ENCODE data around the gene STK26. TPM values are rescaled to one million over a fixed set of nuclear protein-coding genes. Genes with fewer than 3 reads are reported as not detected.
A peak's percentile ranks its signal among the peaks of the same experiment; 100 is the strongest.

The STK26 gene
- polyA plus RNA-seq, 3 donors, result 11.7 to 25.1 (median 22.2) TPM

- Mint-ChIP-seq H3K36me3 (no peaks in the 10 kb centered on the region), H3K27me3 (ENCODE audit: low read depth in 3 of 3) (peaks cover 0 to 21% (median 0%) of the 10 kb centered on the region in 3 donors), H3K4me1 (peaks cover 27% of the 10 kb centered on the region), H3K9me3 (no peaks in the 10 kb centered on the region), H3K27ac (peak overlapping the region in 3 of 7 donors; percentile 15 to 65 (median 30)), H3K4me3 (no peak overlapping the region)
- peaks cover 96% of the 10 kb centered on the region for H3K79me2 ChIP-seq (ENCODE audit: insufficient read depth, low read length)
- H3K36me3 ChIP-seq (replicated peaks in 1 of 2; ENCODE audit: control insufficient read depth in 1 of 2, insufficient read depth in 2 of 2, low read length in 2 of 2), result no peaks in the 10 kb centered on the region
- no peak overlapping the region for H3K9ac ChIP-seq (ENCODE audit: insufficient read depth, low read length, poor library complexity, severe bottlenecking)
- no peak for DNase-seq
- no peak overlapping the region for H2AFZ ChIP-seq (ENCODE audit: insufficient read depth, low read depth, low read length, poor library complexity, severe bottlenecking)
- WGBS (ENCODE audit: insufficient coverage), result no CpG with 5 or more reads among the region's 4 CpGs
- peaks cover 0 to under 1% of the 10 kb centered on the region in 2 donors for H3K4me1 ChIP-seq (ENCODE audit: control insufficient read depth in 1 of 2, insufficient read depth in 2 of 2, low read length in 2 of 2)
- no peak overlapping the region for H3K4me2 ChIP-seq (replicated peaks; ENCODE audit: extremely low read depth, low read length, poor library complexity, severe bottlenecking)
- H3K9me3 ChIP-seq (replicated peaks in 1 of 2; ENCODE audit: control insufficient read depth in 1 of 2, insufficient read depth in 1 of 2, low read length in 2 of 2), result no peaks in the 10 kb centered on the region
- no peak for TF ChIP-seq CTCF (IDR thresholded peaks at IDR 0.05)
- H3K27ac ChIP-seq (ENCODE audit: low read depth in 1 of 2, low read length in 2 of 2), result no peak overlapping the region
- H3K4me3 ChIP-seq (replicated peaks in 1 of 3; ENCODE audit: low read depth in 2 of 3, low read length in 3 of 3), result no peak overlapping the region
- intact Hi-C loops (cut with micrococcal nuclease), result no loop called here
- peaks cover 0 to 36% of the 10 kb centered on the region in 2 donors for H3K27me3 ChIP-seq (ENCODE audit: control insufficient read depth in 2 of 2, insufficient read depth in 2 of 2, low read length in 2 of 2)
- H4K20me1 ChIP-seq (ENCODE audit: insufficient read depth, low read length), result peaks cover 12% of the 10 kb centered on the region
Measured at GRCh38 chrX:132041015-132041414, 17.9 kb downstream of the STK26 start.

- Mint-ChIP-seq H3K27ac (peak overlapping the region in 4 of 7 donors; percentile 16 to 59 (median 22)), H3K9me3 (no peaks in the 10 kb centered on the region), H3K4me1 (peaks cover 21% of the 10 kb centered on the region), H3K4me3 (peak overlapping the region in 1 of 2 donors; percentile 8), H3K36me3 (peaks cover 0 to 2% of the 10 kb centered on the region in 2 donors), H3K27me3 (ENCODE audit: low read depth in 3 of 3) (peaks cover 0 to 11% (median 0%) of the 10 kb centered on the region in 3 donors)
- Histone ChIP-seq H2AFZ (ENCODE audit: insufficient read depth, low read depth, low read length, poor library complexity, severe bottlenecking) (no peak overlapping the region), H3K27me3 (ENCODE audit: control insufficient read depth in 2 of 2, insufficient read depth in 2 of 2, low read length in 2 of 2) (peaks cover 0 to 33% of the 10 kb centered on the region in 2 donors), H3K36me3 (replicated peaks in 1 of 2; ENCODE audit: control insufficient read depth in 1 of 2, insufficient read depth in 2 of 2, low read length in 2 of 2) (no peaks in the 10 kb centered on the region), H3K4me3 (replicated peaks in 1 of 3; ENCODE audit: low read depth in 2 of 3, low read length in 3 of 3) (no peak overlapping the region), H3K4me2 (replicated peaks; ENCODE audit: extremely low read depth, low read length, poor library complexity, severe bottlenecking) (no peak overlapping the region), H3K9me3 (replicated peaks in 1 of 2; ENCODE audit: control insufficient read depth in 1 of 2, insufficient read depth in 1 of 2, low read length in 2 of 2) (no peaks in the 10 kb centered on the region), H4K20me1 (ENCODE audit: insufficient read depth, low read length) (peaks cover 6% of the 10 kb centered on the region), H3K79me2 (ENCODE audit: insufficient read depth, low read length) (peaks cover 91% of the 10 kb centered on the region), H3K9ac (ENCODE audit: insufficient read depth, low read length, poor library complexity, severe bottlenecking) (no peak overlapping the region), H3K27ac (ENCODE audit: low read depth in 1 of 2, low read length in 2 of 2) (no peak overlapping the region), H3K4me1 (ENCODE audit: control insufficient read depth in 1 of 2, insufficient read depth in 2 of 2, low read length in 2 of 2) (no peaks in the 10 kb centered on the region)
- intact Hi-C loops (cut with micrococcal nuclease), result no loop called here
- TF ChIP-seq CTCF (IDR thresholded peaks at IDR 0.05), result no peak
- 60% methylated on average over 1 of the region's 2 CpGs for WGBS (ENCODE audit: insufficient coverage)
- peak in 1 of 3 donors; percentile 28 for DNase-seq
Measured at GRCh38 chrX:132043977-132044376, 20.9 kb downstream of the STK26 start.

Data from CD14-positive monocyte (primary cell).